Bronchial epithelial cell (primary cell): ENCODE data around the gene MOK. TPM values are rescaled to one million over a fixed set of nuclear protein-coding genes. Genes with fewer than 3 reads are reported as not detected.
A peak's percentile ranks its signal among the peaks of the same experiment; 100 is the strongest.

Experiments used
- DNase-seq: peaks from one replicate; pipeline ENCODE4 v3.0.0-alpha.2; 2010; ENCODE audit warnings: low read depth
- FAIRE-seq: peaks from 2 replicates; lab custom pipeline; 2011; peaks lifted over from hg19 to GRCh38; lab: Jason Lieb, UNC
- H3K27me3 ChIP-seq: 2 replicates; pipeline ENCODE4 v1.5.1; 2011; ENCODE audit warnings: low read length; ENCODE audit not compliant: control insufficient read depth, insufficient read depth
- H3K36me3 ChIP-seq: 2 replicates; pipeline ENCODE4 v1.5.1; 2011; ENCODE audit warnings: low read length; ENCODE audit not compliant: control insufficient read depth, insufficient read depth
- H3K4me3 ChIP-seq: 2 replicates; pipeline ENCODE4 v1.5.1; 2011; ENCODE audit warnings: mild to moderate bottlenecking, low read depth, low read length, control low read depth
- total RNA-seq: library from RNA; depleted of rRNA; stranded (reverse); fragments of >200 nt; gene quantifications from 2 replicates; pipeline ENCODE4 v1.2.1, GENCODE V29; 2014
- TF ChIP-seq, protein P1 (sequence below): IDR thresholded peaks from 2 replicates; pipeline ENCODE4 v1.5.1; 2011; ENCODE audit warnings: mild to moderate bottlenecking, moderate library complexity, low read length, control low read depth, inconsistent platforms; ENCODE audit not compliant: insufficient read depth, severe bottlenecking

Gene MOK
- total RNA-seq, 1 donor from 2014 or later, result 3.2 TPM

DNA sequence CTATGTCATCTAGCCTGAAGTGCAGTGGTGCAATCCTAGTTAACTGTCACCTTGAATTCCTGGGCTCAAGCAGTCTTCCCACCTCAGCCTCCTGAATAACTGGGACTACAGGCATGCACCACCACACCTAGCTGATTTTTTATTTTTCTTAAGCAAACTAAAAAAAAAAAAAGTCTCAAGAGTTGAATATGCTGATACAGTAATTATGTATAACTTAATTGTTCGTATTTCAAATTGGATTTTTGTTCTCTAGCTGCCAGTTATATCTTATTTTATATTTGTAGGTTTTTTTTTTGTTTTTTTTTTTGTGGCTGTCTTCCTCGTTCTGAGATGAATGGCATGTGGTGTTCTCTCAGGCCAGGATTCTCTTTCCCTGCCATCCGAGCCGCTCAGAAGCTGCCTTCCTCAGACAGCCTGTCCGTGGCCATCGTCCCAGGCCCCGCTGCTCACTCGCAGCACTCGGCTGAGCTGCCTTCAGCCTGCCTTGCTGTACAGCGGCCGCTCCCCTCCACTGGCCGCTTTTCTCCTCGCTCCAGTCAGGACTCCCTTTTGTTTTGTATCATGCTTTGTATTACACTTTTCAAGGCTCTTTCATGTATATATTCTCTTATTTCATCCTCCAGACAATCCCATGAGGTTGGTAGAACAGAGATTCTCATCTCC lies 112.0 kb downstream of the MOK start:
- peaks cover 5% of the 10 kb centered on the region for H3K36me3 ChIP-seq
- H3K27me3 ChIP-seq, result no peaks in the 10 kb centered on the region
- FAIRE-seq (no peak), DNase-seq (no peak)
- H3K4me3 ChIP-seq, result no peak overlapping the region
- TF ChIP-seq, protein P1, sequence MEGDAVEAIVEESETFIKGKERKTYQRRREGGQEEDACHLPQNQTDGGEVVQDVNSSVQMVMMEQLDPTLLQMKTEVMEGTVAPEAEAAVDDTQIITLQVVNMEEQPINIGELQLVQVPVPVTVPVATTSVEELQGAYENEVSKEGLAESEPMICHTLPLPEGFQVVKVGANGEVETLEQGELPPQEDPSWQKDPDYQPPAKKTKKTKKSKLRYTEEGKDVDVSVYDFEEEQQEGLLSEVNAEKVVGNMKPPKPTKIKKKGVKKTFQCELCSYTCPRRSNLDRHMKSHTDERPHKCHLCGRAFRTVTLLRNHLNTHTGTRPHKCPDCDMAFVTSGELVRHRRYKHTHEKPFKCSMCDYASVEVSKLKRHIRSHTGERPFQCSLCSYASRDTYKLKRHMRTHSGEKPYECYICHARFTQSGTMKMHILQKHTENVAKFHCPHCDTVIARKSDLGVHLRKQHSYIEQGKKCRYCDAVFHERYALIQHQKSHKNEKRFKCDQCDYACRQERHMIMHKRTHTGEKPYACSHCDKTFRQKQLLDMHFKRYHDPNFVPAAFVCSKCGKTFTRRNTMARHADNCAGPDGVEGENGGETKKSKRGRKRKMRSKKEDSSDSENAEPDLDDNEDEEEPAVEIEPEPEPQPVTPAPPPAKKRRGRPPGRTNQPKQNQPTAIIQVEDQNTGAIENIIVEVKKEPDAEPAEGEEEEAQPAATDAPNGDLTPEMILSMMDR, result no peak

DNA sequence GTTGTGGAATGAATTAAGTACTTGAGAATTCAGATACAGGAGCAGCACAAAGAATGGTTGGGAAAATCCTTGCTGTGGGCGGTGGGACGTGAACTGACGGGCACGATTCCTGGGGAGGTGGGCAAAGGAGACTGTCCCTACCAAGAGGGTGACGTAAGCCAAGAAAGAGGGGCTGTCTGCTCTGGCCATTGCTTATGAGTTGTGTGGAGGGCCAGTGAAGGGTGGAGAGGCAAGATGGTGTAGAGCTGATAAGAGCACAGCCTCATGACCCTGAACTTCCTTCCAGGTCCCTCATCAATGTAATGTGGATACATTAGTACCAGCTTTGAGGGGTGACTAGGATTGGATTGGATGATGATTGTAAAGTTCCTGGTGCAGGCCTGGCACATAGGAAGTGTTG lies 115.1 kb downstream of the MOK start:
- H3K27me3 ChIP-seq, result no peaks in the 10 kb centered on the region
- FAIRE-seq, result no peak
- H3K36me3 ChIP-seq, result no peaks in the 10 kb centered on the region
- H3K4me3 ChIP-seq, result no peak overlapping the region
- TF ChIP-seq, protein P1, result no peak
- no peak for DNase-seq

DNA sequence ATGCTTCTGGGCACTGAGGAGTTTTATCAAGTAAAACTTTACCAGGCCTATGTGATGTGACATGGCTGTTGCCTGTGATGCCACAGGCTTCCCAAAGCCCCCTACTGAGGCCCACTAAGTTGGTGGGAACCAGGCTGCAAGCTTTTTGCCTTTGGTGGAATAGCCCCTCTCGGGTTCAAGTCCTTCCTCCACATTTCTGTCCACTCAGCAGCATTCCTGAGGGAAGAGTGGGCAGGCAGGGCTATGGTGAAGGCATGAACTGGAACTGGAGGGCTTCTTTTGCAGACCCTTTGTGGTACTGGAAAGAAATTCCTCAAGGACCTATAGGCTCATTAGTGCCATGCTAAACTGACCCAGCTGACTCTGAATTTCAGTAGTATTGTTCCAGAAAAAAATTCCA lies 116.8 kb downstream of the MOK start:
- DNase-seq, result no peak

DNA sequence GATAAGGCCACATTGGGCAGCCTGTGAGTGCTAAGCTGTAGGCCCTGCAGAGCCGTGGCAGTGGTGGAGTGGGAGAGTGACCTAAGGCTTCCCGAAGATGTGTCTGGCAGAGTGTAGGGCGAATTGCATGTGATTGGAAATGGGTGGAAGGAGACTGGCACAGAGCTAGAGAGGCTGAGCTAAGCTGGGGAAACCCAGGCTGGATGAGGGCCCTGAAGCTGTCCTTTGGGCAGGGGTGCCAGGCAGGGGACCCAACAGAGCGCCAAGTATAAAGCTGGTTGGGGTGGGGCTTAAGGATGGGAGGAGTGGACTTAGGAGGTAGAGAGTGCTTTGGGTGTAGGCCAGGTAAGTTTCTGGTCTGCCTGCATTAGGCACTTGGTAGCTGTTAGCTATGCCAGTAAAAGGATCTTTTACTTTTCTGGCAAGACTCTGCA lies 117.4 kb downstream of the MOK start:
- no peak overlapping the region for H3K4me3 ChIP-seq
- DNase-seq, result peak; percentile 14
- no peak for FAIRE-seq
- TF ChIP-seq, protein P1, result no peak
- no peaks in the 10 kb centered on the region for H3K36me3 ChIP-seq
- no peaks in the 10 kb centered on the region for H3K27me3 ChIP-seq

More for the DNA sequence above, 116.8 kb downstream of the MOK start:
- Histone ChIP-seq H3K4me3 (no peak overlapping the region), H3K36me3 (no peaks in the 10 kb centered on the region), H3K27me3 (no peaks in the 10 kb centered on the region)
- no peak for FAIRE-seq
- TF ChIP-seq, protein P1, result no peak

DNA sequence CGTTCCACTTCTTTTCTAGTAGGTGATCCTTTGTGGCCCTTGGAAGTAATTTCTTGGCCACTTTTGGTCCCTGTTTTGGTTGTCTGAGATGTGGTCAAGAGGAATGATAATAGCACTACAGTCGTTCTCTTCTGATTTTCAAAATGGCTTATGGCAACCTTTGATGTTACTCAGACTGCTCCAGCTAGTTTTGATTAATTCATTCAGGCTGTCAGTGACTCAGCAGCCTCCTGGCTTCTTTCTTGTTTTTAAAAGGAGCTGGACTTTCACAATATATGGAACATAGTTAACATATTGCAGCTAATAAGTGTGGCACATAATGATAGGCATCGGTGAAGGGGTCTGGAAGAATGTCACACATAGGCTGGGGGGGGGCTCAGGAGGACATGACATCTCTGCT lies 117.9 kb downstream of the MOK start:
- no peaks in the 10 kb centered on the region for H3K27me3 ChIP-seq
- H3K36me3 ChIP-seq, result no peaks in the 10 kb centered on the region
- TF ChIP-seq, protein P1, result no peak
- H3K4me3 ChIP-seq, result no peak overlapping the region
- no peak for FAIRE-seq
- DNase-seq, result peak; percentile 80

DNA sequence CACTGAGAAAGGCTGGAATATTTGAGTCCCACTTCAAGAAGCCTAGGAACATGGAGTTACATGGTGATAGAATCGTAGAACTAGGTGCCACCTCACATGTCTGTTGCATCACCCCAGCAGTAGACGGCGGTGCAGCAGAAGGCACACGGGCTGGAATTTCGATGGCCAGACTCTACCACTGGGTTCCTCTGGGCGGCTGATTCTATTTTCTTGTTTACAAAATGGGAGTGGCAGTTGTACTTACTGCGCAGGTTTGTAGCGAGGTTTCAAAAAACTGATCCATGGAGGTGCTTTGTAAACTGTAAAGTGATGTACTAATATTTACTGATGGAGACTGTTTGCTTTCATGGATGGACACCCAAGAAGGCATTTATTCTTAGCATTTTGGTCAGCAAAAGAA lies 119.6 kb downstream of the MOK start:
- FAIRE-seq, result no peak

More for the DNA sequence above, 119.6 kb downstream of the MOK start:
- Histone ChIP-seq H3K4me3 (no peak overlapping the region), H3K27me3 (no peaks in the 10 kb centered on the region), H3K36me3 (no peaks in the 10 kb centered on the region)
- TF ChIP-seq, protein P1, result no peak
- peak; percentile 24 for DNase-seq
